ENCODE measurements around the gene CD300A.
"Not testable (repeated sequence)": the region's sequence is repeated elsewhere in the genome, so short reads cannot be mapped to it uniquely, and the experiment has no call there.

CD300A gene

GRCh38 chr17:74485022-74485743 is 18.7 kb downstream of the CD300A start:
- DNase-seq, result no peak

- DNase-seq, result no peak
Measured at GRCh38 chr17:74485841-74486240, 19.4 kb downstream of the CD300A start.

GRCh38 chr17:74488276-74488675 is 21.8 kb downstream of the CD300A start:
- not testable (repeated sequence) for DNase-seq

GRCh38 chr17:74490716-74491115 is 24.3 kb downstream of the CD300A start:
- DNase-seq, result no peak

- DNase-seq, result no peak
Measured at GRCh38 chr17:74491626-74492025, 25.2 kb downstream of the CD300A start.

GRCh38 chr17:74493331-74493833 is 26.9 kb downstream of the CD300A start:
- peak; percentile 45 for DNase-seq

GRCh38 chr17:74497471-74497870 is 31.0 kb downstream of the CD300A start:
- DNase-seq, result no peak

- DNase-seq, result no peak
Measured at GRCh38 chr17:74499992-74500391, 33.6 kb downstream of the CD300A start.

GRCh38 chr17:74502861-74503260 is 36.4 kb downstream of the CD300A start:
- no peak for DNase-seq

- not testable (repeated sequence) for DNase-seq
Measured at GRCh38 chr17:74503949-74504348, 37.5 kb downstream of the CD300A start.

- DNase-seq, result no peak
Measured at GRCh38 chr17:74508156-74508555, 41.7 kb downstream of the CD300A start.

- DNase-seq, result no peak
Measured at GRCh38 chr17:74512036-74512435, 45.6 kb downstream of the CD300A start.

GRCh38 chr17:74512624-74513091 is 46.2 kb downstream of the CD300A start:
- peak; percentile 30 for DNase-seq

- peak; percentile 50 for DNase-seq
Measured at GRCh38 chr17:74513987-74514631, 47.7 kb downstream of the CD300A start.

GRCh38 chr17:74514632-74515334 is 48.3 kb downstream of the CD300A start:
- DNase-seq, result no peak

- no peak for DNase-seq
Measured at GRCh38 chr17:74515941-74516340, 49.5 kb downstream of the CD300A start.

GRCh38 chr17:74516561-74517328 is 50.3 kb downstream of the CD300A start:
- DNase-seq, result no peak

GRCh38 chr17:74518413-74518981 is 52.1 kb downstream of the CD300A start:
- not testable (repeated sequence) for DNase-seq

- no peak for DNase-seq
Measured at GRCh38 chr17:74520016-74520434, 53.6 kb downstream of the CD300A start.

- no peak for DNase-seq
Measured at GRCh38 chr17:74520790-74521480, 54.5 kb downstream of the CD300A start.

GRCh38 chr17:74521701-74522201 is 55.3 kb downstream of the CD300A start:
- no peak for DNase-seq
